Measurements from ENCODE around the gene PLEKHM3.

The PLEKHM3 gene

DNA sequence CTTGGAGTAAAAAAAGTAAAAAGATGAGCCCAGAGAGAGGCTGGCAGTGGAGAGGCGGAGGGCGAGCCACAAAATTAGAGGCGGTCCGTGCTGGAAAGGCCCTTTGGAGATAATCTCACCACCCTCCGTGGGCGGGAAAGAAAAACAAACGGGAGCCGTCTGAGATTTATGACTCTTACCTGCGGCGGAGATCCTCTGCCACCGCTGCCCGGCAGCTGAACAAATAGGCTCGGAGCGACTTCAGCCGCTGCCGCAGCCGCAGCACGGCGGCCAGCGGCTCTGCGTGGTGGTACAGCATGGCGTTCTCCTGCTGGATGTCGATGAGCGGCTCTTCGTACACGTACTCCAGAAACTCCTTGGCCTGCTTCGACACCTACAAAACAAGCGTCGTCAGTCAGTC lies 94.6 kb downstream of the PLEKHM3 start:
- H3K27ac ChIP-seq (ENCODE audit: extremely low read depth, low read depth, low read length) = peak overlapping the region; percentile 47; the same call in 1 of the 2 replicates
- ChIA-PET POLR2A (interaction anchor here (0.9 kb wide), 1 partner anchor 161 kb away, joined by 3 read pairs; the partner anchor contains the start of gene FZD5), CTCF (no interaction called here)
- H3K4me1 ChIP-seq (ENCODE audit: control insufficient read depth, insufficient read depth, low read length) = peaks cover 28% of the 10 kb centered on the region
- no peaks in the 10 kb centered on the region for H3K9me3 ChIP-seq (ENCODE audit: control insufficient read depth, insufficient read depth, low read depth, low read length)
- H3K36me3 ChIP-seq (ENCODE audit: control insufficient read depth in 2 of 2, insufficient read depth in 1 of 2, low read length in 2 of 2) = no peaks in the 10 kb centered on the region
- peak overlapping the region; percentile 16 for H3K4me3 ChIP-seq (ENCODE audit: low read depth, low read length)
- TF ChIP-seq ZNF132 (tag by site-specific recombination; IDR thresholded peaks at IDR 0.05; ENCODE audit: borderline replicate concordance) (no peak), ZNF404 (tag by site-specific recombination; IDR thresholded peaks at IDR 0.05) (no peak), ZNF610 (tag by site-specific recombination; IDR thresholded peaks at IDR 0.05; ENCODE audit: borderline replicate concordance) (no peak; the same call in 1 of the 2 replicates), ZNF146 (tag by site-specific recombination; IDR thresholded peaks at IDR 0.05) (no peak), ZNF701 (tag by site-specific recombination; IDR thresholded peaks at IDR 0.05) (no peak), ZNF335 (tag by site-specific recombination; conservative IDR thresholded peaks at IDR 0.05) (no peak; the same call in 1 of the 2 replicates), ELK4 (IDR thresholded peaks at IDR 0.05; ENCODE audit: borderline replicate concordance, low read depth, low read length) (no peak), KLF10 (tag by site-specific recombination; IDR thresholded peaks at IDR 0.05) (no peak), MEIS1 (CRISPR knock-in tag; IDR thresholded peaks at IDR 0.05; ENCODE audit: borderline replicate concordance) (no peak), ZSCAN5A (tag by site-specific recombination; IDR thresholded peaks at IDR 0.05) (no peak), ZNF624 (tag by site-specific recombination; IDR thresholded peaks at IDR 0.05) (no peak), ZNF518A (tag by site-specific recombination; conservative IDR thresholded peaks at IDR 0.05; ENCODE audit: low read depth) (no peak), ZBTB48 (tag by site-specific recombination; IDR thresholded peaks at IDR 0.05) (no peak), ZNF2 (tag by site-specific recombination; IDR thresholded peaks at IDR 0.05) (peak; percentile 60), ZNF660 (tag by site-specific recombination; IDR thresholded peaks at IDR 0.05) (0 out of 2 replicates have a peak, but pooled peaks have one; percentile 21), ZNF23 (tag by site-specific recombination; IDR thresholded peaks at IDR 0.05; ENCODE audit: borderline replicate concordance) (no peak), ZNF350 (tag by site-specific recombination; IDR thresholded peaks at IDR 0.05) (no peak), ZNF571 (tag by site-specific recombination; IDR thresholded peaks at IDR 0.05) (no peak), ZNF140 (tag by site-specific recombination; IDR thresholded peaks at IDR 0.05) (no peak), ZBTB6 (tag by site-specific recombination; IDR thresholded peaks at IDR 0.05) (no peak), ZNF202 (tag by site-specific recombination; IDR thresholded peaks at IDR 0.05; ENCODE audit: borderline replicate concordance) (no peak), ZNF214 (tag by site-specific recombination; IDR thresholded peaks at IDR 0.05; ENCODE audit: borderline replicate concordance) (no peak), REPIN1 (tag by site-specific recombination; IDR thresholded peaks at IDR 0.05; ENCODE audit: low read depth) (no peak)
- TF ChIP-seq, protein P1, sequence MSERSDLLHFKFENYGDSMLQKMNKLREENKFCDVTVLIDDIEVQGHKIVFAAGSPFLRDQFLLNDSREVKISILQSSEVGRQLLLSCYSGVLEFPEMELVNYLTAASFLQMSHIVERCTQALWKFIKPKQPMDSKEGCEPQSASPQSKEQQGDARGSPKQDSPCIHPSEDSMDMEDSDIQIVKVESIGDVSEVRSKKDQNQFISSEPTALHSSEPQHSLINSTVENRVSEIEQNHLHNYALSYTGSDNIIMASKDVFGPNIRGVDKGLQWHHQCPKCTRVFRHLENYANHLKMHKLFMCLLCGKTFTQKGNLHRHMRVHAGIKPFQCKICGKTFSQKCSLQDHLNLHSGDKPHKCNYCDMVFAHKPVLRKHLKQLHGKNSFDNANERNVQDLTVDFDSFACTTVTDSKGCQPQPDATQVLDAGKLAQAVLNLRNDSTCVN (tag by site-specific recombination; optimal IDR thresholded peaks at IDR 0.05) = no peak
- TF ChIP-seq, protein P2, sequence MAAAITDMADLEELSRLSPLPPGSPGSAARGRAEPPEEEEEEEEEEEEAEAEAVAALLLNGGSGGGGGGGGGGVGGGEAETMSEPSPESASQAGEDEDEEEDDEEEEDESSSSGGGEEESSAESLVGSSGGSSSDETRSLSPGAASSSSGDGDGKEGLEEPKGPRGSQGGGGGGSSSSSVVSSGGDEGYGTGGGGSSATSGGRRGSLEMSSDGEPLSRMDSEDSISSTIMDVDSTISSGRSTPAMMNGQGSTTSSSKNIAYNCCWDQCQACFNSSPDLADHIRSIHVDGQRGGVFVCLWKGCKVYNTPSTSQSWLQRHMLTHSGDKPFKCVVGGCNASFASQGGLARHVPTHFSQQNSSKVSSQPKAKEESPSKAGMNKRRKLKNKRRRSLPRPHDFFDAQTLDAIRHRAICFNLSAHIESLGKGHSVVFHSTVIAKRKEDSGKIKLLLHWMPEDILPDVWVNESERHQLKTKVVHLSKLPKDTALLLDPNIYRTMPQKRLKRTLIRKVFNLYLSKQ (tag by site-specific recombination; IDR thresholded peaks at IDR 0.05; ENCODE audit: borderline replicate concordance) = no peak
- TF ChIP-seq, protein P3, sequence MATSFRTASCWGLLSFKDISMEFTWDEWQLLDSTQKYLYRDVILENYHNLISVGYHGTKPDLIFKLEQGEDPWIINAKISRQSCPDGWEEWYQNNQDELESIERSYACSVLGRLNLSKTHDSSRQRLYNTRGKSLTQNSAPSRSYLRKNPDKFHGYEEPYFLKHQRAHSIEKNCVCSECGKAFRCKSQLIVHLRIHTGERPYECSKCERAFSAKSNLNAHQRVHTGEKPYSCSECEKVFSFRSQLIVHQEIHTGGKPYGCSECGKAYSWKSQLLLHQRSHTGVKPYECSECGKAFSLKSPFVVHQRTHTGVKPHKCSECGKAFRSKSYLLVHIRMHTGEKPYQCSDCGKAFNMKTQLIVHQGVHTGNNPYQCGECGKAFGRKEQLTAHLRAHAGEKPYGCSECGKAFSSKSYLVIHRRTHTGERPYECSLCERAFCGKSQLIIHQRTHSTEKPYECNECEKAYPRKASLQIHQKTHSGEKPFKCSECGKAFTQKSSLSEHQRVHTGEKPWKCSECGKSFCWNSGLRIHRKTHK (tag by site-specific recombination; IDR thresholded peaks at IDR 0.05) = no peak
